ENCODE results near the gene DCDC2B.

The DCDC2B gene

DNA sequence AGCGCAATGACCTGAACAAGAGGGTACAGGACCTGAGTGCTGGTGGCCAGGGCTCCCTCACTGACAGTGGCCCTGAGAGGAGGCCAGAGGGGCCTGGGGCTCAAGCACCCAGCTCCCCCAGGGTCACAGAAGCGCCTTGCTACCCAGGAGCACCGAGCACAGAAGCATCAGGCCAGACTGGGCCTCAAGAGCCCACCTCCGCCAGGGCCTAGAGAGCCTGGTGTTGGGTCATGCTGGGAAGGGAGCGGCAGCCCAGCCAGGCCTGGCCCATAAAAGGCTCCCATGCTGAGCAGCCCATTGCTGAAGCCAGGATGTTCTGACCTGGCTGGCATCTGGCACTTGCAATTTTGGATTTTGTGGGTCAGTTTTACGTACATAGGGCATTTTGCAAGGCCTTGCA lies 13.9 kb upstream of the DCDC2B start:
- no peak for TF ChIP-seq RAD21 (IDR thresholded peaks at IDR 0.05; ENCODE audit: low read depth)
- no peak for TF ChIP-seq CREB1 (IDR thresholded peaks at IDR 0.05; ENCODE audit: low read depth)
- TF ChIP-seq EGR1 (IDR thresholded peaks at IDR 0.05), result no peak
- TF ChIP-seq CEBPB (IDR thresholded peaks at IDR 0.05), result no peak
- TF ChIP-seq, protein P1, sequence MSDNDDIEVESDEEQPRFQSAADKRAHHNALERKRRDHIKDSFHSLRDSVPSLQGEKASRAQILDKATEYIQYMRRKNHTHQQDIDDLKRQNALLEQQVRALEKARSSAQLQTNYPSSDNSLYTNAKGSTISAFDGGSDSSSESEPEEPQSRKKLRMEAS (IDR thresholded peaks at IDR 0.05), result no peak
- TF ChIP-seq, protein P2, sequence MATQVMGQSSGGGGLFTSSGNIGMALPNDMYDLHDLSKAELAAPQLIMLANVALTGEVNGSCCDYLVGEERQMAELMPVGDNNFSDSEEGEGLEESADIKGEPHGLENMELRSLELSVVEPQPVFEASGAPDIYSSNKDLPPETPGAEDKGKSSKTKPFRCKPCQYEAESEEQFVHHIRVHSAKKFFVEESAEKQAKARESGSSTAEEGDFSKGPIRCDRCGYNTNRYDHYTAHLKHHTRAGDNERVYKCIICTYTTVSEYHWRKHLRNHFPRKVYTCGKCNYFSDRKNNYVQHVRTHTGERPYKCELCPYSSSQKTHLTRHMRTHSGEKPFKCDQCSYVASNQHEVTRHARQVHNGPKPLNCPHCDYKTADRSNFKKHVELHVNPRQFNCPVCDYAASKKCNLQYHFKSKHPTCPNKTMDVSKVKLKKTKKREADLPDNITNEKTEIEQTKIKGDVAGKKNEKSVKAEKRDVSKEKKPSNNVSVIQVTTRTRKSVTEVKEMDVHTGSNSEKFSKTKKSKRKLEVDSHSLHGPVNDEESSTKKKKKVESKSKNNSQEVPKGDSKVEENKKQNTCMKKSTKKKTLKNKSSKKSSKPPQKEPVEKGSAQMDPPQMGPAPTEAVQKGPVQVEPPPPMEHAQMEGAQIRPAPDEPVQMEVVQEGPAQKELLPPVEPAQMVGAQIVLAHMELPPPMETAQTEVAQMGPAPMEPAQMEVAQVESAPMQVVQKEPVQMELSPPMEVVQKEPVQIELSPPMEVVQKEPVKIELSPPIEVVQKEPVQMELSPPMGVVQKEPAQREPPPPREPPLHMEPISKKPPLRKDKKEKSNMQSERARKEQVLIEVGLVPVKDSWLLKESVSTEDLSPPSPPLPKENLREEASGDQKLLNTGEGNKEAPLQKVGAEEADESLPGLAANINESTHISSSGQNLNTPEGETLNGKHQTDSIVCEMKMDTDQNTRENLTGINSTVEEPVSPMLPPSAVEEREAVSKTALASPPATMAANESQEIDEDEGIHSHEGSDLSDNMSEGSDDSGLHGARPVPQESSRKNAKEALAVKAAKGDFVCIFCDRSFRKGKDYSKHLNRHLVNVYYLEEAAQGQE (IDR thresholded peaks at IDR 0.05; ENCODE audit: low read depth), result no peak

DNA sequence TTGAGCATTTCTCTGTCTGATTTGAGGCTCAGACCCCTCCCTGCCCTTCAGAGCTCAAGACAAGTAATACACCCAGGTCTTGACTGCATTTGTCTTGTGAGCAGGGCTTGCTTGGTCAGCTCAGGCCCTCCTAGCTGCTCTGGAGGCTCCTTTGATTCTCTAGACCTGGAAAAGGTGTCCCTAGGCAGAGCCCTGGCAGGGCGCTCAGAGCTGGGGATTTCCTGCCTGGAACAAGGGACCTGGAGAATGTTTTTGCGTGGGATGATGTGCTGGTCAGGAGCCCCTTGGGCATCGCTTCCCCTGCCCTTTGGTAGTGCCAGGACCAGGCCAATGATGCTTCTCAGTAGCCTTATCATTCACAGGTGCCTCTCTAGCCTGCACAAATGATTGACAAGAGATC lies 13.4 kb upstream of the DCDC2B start:
- no peak for TF ChIP-seq EGR1 (IDR thresholded peaks at IDR 0.05)
- TF ChIP-seq, protein P1 (IDR thresholded peaks at IDR 0.05), result no peak
- TF ChIP-seq, protein P3, sequence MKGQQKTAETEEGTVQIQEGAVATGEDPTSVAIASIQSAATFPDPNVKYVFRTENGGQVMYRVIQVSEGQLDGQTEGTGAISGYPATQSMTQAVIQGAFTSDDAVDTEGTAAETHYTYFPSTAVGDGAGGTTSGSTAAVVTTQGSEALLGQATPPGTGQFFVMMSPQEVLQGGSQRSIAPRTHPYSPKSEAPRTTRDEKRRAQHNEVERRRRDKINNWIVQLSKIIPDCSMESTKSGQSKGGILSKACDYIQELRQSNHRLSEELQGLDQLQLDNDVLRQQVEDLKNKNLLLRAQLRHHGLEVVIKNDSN (IDR thresholded peaks at IDR 0.05), result no peak
- TF ChIP-seq TAF1 (IDR thresholded peaks at IDR 0.05; ENCODE audit: low read depth), result no peak
- TF ChIP-seq YY1 (IDR thresholded peaks at IDR 0.05; ENCODE audit: low read depth), result no peak

DNA sequence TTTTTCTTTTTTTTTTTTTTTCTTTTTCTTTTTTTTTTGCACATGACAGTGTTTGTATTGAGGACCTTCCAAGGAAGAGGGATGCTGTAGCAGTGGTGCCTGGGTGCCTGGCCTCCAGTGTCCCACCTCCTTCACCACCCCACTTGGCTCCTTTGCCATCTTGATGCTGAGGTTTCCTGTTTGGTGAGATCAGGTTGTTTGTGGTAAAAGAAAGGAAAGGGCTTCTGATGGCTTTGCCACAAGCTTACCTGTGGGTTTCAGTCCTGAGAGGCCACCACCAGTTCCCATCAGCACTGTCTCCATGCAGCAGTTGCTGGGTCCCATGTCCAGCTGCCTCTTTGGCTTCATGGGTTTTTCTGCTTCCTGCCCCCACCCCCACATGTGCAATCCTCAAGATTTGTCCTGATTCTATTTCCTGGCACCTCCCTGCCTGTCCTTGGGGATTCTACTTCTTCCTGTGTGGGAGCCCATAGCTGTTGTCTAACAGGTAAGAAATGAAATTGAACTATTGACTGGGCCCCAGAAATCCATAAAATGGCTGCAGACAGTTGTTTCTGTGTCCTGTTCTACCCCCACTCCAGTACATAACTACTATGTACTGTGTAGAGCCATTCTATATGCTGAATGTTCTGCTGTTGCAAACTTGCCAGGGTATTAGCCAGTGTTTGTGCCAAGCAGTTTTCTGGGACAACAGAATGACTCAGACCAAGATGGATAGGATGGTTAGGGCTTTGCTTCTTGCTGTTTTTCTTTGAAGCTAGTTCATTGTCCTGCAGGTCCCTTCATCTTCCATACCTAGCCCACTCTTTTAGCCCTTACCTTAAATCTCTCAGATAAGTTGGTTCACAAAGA lies 12.7 kb upstream of the DCDC2B start:
- TF ChIP-seq, protein P2 (IDR thresholded peaks at IDR 0.05; ENCODE audit: low read depth), result no peak
- TF ChIP-seq, protein P1 (IDR thresholded peaks at IDR 0.05), result no peak
- TF ChIP-seq YY1 (IDR thresholded peaks at IDR 0.05; ENCODE audit: low read depth), result no peak
- TF ChIP-seq ZBTB7A (IDR thresholded peaks at IDR 0.05; ENCODE audit: low read depth), result no peak
- no peak for TF ChIP-seq TCF12 (IDR thresholded peaks at IDR 0.05; ENCODE audit: low read depth)
- no peak for TF ChIP-seq CREB1 (IDR thresholded peaks at IDR 0.05; ENCODE audit: low read depth)
- TF ChIP-seq TAF1 (IDR thresholded peaks at IDR 0.05; ENCODE audit: low read depth), result no peak
- no peak for TF ChIP-seq EGR1 (IDR thresholded peaks at IDR 0.05)
- no peak for TF ChIP-seq CEBPB (IDR thresholded peaks at IDR 0.05)
- TF ChIP-seq TEAD4 (IDR thresholded peaks at IDR 0.05), result no peak
- no peak for TF ChIP-seq EP300 (IDR thresholded peaks at IDR 0.05; ENCODE audit: borderline replicate concordance)
- TF ChIP-seq FOXM1 (IDR thresholded peaks at IDR 0.05; ENCODE audit: borderline replicate concordance, low read depth), result no peak
- TF ChIP-seq, protein P3 (IDR thresholded peaks at IDR 0.05), result no peak

DNA sequence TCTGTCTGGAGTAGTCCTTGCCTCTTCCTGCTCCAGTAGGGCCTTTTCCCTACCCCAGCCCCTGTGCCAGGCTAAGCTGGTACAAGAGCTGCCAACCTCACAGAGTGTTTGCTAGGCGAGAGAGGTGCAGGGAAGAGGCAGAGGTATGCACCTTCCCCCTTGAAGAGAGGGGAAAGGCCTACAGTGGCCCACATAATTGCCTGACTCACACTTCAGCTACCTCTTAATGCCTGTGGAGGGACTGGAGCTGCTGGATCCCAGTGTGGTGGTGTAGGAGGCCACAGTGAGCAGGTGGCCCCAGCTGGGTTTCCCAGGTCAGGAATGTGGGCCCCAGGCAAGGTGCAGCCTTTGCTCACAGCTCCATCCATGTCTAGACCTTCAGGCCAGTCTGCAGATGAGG lies 11.8 kb upstream of the DCDC2B start:
- TF ChIP-seq CEBPB (IDR thresholded peaks at IDR 0.05) (no peak), FOXM1 (IDR thresholded peaks at IDR 0.05; ENCODE audit: borderline replicate concordance, low read depth) (no peak), EGR1 (IDR thresholded peaks at IDR 0.05) (no peak), NFIC (IDR thresholded peaks at IDR 0.05) (no peak), TCF12 (IDR thresholded peaks at IDR 0.05; ENCODE audit: low read depth) (no peak)

DNA sequence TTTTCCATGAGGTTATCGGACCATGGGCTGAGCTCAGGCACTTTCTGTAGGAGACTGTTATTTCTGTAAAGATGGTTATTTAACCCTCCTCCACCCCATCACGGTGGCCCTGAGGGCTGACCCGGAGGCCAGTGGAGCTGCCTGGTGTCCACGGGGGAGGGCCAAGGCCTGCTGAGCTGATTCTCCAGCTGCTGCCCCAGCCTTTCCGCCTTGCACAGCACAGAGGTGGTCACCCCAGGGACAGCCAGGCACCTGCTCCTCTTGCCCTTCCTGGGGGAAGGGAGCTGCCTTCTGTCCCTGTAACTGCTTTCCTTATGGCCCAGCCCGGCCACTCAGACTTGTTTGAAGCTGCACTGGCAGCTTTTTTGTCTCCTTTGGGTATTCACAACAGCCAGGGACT lies 11.1 kb upstream of the DCDC2B start:
- TF ChIP-seq FOXM1 (IDR thresholded peaks at IDR 0.05; ENCODE audit: borderline replicate concordance, low read depth) (no peak), CREB1 (IDR thresholded peaks at IDR 0.05; ENCODE audit: low read depth) (no peak), RAD21 (IDR thresholded peaks at IDR 0.05; ENCODE audit: low read depth) (no peak)

DNA sequence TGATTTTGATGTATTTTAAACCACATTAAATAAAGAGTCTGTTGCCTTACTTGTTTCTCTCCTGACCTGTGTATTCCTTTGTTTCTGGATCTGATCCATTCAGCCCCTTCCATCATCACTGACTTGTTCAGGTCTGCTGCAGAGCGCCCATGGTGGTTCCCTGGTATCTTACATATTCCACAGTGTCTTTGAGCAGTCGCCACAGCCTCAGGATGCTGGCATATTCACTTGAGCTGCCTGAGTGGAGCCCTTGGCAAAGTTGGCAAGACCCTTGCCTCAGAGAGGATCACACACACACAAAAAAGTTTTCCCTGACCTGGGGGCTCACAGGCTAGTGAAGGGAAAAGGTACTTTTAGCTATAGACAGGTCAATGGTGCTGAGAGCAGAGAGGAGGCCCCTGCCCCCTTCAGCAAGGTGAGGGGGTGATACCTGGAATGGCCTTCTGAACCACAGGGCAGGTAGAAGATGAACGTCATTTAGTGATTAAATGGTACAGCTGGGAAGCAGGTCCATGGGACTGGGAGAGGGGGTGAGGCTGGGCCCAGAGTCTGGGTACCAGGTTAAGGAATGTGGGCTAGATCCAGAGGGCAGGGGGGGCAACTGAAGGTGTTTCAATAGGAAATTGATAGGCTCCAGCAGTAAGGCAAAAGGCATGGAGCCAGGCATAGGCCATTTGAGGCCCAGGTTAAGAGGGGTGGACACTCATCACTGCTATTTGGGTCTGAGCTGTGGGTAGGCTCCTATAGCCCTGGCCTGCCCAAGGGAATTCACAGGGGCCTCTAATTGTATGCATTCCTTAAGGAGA lies 10.4 kb upstream of the DCDC2B start:
- no peak for TF ChIP-seq FOXM1 (IDR thresholded peaks at IDR 0.05; ENCODE audit: borderline replicate concordance, low read depth)
- TF ChIP-seq YY1 (IDR thresholded peaks at IDR 0.05; ENCODE audit: low read depth), result no peak
- TF ChIP-seq EP300 (IDR thresholded peaks at IDR 0.05; ENCODE audit: borderline replicate concordance), result no peak
- no peak for TF ChIP-seq ZBTB7A (IDR thresholded peaks at IDR 0.05; ENCODE audit: low read depth)
- TF ChIP-seq TEAD4 (IDR thresholded peaks at IDR 0.05), result no peak
